UCSD-AML1 (cell line): ENCODE results near the gene ANKRD28.
"Not testable (repeated sequence)": the region's sequence is repeated elsewhere in the genome, so short reads cannot be mapped to it uniquely, and the experiment has no call there.

Experiments used
- DNase-seq: peaks from one replicate; lab custom pipeline; 2025; ENCODE audit not compliant: unreplicated experiment; lab: John Stamatoyannopoulos, UW

The ANKRD28 gene

GRCh38 chr3:15797642-15798303, at the start of gene ANKRD28:
Gene ANKRD28, minus strand, starts transcription at chr3:15797979. Its CDS starts 1,458 bp downstream, at chr3:15796521.
- no peak for DNase-seq

- DNase-seq = no peak
Measured at GRCh38 chr3:15847239-15847638, 49.5 kb upstream of the ANKRD28 start.

GRCh38 chr3:15846606-15847005, 48.8 kb upstream of the ANKRD28 start:
- DNase-seq = no peak

- DNase-seq = no peak
Measured at GRCh38 chr3:15845475-15845874, 47.7 kb upstream of the ANKRD28 start.

GRCh38 chr3:15844889-15845288, 47.1 kb upstream of the ANKRD28 start:
- DNase-seq = no peak

GRCh38 chr3:15841091-15841973, 43.6 kb upstream of the ANKRD28 start:
- not testable (repeated sequence) for DNase-seq

GRCh38 chr3:15839568-15839967, 41.8 kb upstream of the ANKRD28 start:
- DNase-seq = no peak

GRCh38 chr3:15831927-15832326, 34.1 kb upstream of the ANKRD28 start:
- no peak for DNase-seq

GRCh38 chr3:15825016-15825415, 27.2 kb upstream of the ANKRD28 start:
- no peak for DNase-seq

GRCh38 chr3:15823092-15823491, 25.3 kb upstream of the ANKRD28 start:
- DNase-seq = no peak

- DNase-seq = no peak
Measured at GRCh38 chr3:15822281-15822680, 24.5 kb upstream of the ANKRD28 start.

- no peak for DNase-seq
Measured at GRCh38 chr3:15820911-15821310, 23.1 kb upstream of the ANKRD28 start.

- DNase-seq = no peak
Measured at GRCh38 chr3:15819576-15819975, 21.8 kb upstream of the ANKRD28 start.

GRCh38 chr3:15819043-15819442, 21.3 kb upstream of the ANKRD28 start:
- no peak for DNase-seq

- DNase-seq = no peak
Measured at GRCh38 chr3:15815696-15816095, 17.9 kb upstream of the ANKRD28 start.

GRCh38 chr3:15813079-15813478, 15.3 kb upstream of the ANKRD28 start:
- DNase-seq = not testable (repeated sequence)

- DNase-seq = no peak
Measured at GRCh38 chr3:15812183-15812582, 14.4 kb upstream of the ANKRD28 start.

GRCh38 chr3:15810702-15811101, 12.9 kb upstream of the ANKRD28 start:
- no peak for DNase-seq

GRCh38 chr3:15809313-15809712, 11.5 kb upstream of the ANKRD28 start:
- no peak for DNase-seq

GRCh38 chr3:15808679-15809310, 11.0 kb upstream of the ANKRD28 start:
- DNase-seq = no peak

- DNase-seq = no peak
Measured at GRCh38 chr3:15805756-15806266, 8.0 kb upstream of the ANKRD28 start.
